Measurements from ENCODE around the gene BABAM2.

DNA sequence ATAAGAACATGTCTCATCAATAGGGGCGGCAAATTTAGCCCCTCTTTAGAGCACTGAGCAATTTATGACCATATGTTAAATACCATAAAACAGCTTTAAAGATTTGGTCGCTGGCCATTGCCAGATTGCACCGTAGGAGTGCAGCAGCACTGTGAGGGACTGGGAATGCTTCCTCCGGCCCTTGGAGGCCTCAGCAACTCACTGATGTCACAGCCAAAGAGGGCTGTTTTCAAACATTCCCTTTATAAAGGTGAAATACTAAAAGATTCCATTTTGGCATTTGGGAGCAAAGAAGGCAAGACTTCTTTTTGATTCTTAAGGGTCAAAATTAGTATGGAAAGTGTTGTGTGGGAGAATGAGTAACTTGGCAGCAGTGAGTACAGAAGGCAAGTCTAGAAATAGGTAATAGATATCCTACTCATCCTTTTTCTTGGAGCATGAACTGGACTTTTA is 63.7 kb downstream of the BABAM2 start:
- TF ChIP-seq POLR2A (IDR thresholded peaks at IDR 0.05): no peak
- no peak for TF ChIP-seq POLR2AphosphoS5 (IDR thresholded peaks at IDR 0.05)
- TF ChIP-seq, protein P1, sequence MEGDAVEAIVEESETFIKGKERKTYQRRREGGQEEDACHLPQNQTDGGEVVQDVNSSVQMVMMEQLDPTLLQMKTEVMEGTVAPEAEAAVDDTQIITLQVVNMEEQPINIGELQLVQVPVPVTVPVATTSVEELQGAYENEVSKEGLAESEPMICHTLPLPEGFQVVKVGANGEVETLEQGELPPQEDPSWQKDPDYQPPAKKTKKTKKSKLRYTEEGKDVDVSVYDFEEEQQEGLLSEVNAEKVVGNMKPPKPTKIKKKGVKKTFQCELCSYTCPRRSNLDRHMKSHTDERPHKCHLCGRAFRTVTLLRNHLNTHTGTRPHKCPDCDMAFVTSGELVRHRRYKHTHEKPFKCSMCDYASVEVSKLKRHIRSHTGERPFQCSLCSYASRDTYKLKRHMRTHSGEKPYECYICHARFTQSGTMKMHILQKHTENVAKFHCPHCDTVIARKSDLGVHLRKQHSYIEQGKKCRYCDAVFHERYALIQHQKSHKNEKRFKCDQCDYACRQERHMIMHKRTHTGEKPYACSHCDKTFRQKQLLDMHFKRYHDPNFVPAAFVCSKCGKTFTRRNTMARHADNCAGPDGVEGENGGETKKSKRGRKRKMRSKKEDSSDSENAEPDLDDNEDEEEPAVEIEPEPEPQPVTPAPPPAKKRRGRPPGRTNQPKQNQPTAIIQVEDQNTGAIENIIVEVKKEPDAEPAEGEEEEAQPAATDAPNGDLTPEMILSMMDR (IDR thresholded peaks at IDR 0.05): no peak
